Measurements from ENCODE around the gene ARL16. TPM values are rescaled to one million over a fixed set of nuclear protein-coding genes. Genes with fewer than 3 reads are reported as not detected.

The ARL16 gene
- total and polyA plus RNA-seq, 2 of the 4 experiments (the other 2 are of a cell fraction), result 51.1 to 77.9 TPM

DNA sequence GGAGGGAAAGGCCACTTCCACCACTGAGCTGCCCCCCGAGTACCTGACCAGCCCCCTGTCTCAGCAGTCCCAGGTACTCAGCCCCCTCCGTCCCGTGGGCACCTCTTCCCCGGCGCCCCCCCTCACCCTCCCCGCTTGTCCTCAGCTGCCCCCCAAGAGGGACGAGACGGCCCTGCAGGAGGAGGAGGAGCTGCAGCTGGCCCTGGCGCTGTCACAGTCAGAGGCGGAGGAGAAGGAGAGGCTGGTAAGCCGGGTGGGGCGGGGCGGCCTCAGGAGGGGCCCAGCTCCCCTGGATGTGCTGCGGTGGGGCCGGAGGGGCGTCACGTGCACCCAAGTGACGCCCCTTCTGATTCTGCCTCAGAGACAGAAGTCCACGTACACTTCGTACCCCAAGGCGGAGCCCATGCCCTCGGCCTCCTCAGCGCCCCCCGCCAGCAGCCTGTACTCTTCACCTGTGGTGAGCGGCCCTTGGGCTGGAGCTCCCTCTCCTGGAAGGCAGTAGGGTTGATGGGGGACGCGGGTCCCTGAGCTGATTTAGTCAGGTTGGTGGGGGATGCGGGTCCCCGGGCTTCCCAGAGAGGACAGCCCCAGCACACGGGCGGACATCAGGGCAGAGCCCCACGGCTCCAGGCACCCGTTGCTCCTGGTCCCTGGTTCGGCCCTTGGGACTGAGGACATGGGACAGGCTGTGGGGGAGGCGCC is 10.1 kb upstream of the ARL16 start:
- DNase-seq, result no peak
- peaks cover 79% of the 10 kb centered on the region for H4K20me1 ChIP-seq (ENCODE audit: insufficient read depth, low read length)
- in situ Hi-C loops (cut with MboI; ENCODE audit: low sequenced_read_pairs), result no loop called here
- BruUV-seq (replicated peaks), result no TSS peak
- no peak overlapping the region for H2AK5ac ChIP-seq (ENCODE audit: low read depth, low read length)
- H3K56ac ChIP-seq (ENCODE audit: extremely low read depth, insufficient read depth, low read length), result no peak overlapping the region
- dilution Hi-C loops (cut with HindIII; ENCODE audit: low sequenced_read_pairs, unreplicated experiment), result no loop called here
- no peak overlapping the region for H3K4ac ChIP-seq (ENCODE audit: low read depth, low read length)
- no peak overlapping the region for H2BK20ac ChIP-seq (ENCODE audit: low read depth, low read length)
- no peak for ATAC-seq (ENCODE audit: low read depth)
- no peak overlapping the region for H3K4me3 ChIP-seq (ENCODE audit: insufficient read depth, low read depth, low read length)
- no peak overlapping the region for H2BK15ac ChIP-seq (ENCODE audit: low read depth, low read length)
- H4K91ac ChIP-seq (ENCODE audit: insufficient read depth, low read depth, low read length), result no peak overlapping the region
- H3K9me1 ChIP-seq (ENCODE audit: insufficient read depth, low read length), result no peaks in the 10 kb centered on the region
- no peaks in the 10 kb centered on the region for H3K27me3 ChIP-seq (ENCODE audit: control insufficient read depth, insufficient read depth, low read length)
- no peak for TF ChIP-seq RFX5 (IDR thresholded peaks at IDR 0.05; ENCODE audit: low read depth, low read length)
- TF ChIP-seq CEBPB (IDR thresholded peaks at IDR 0.05; ENCODE audit: low read depth, low read length), result no peak
- TF ChIP-seq MXI1 (IDR thresholded peaks at IDR 0.05; ENCODE audit: borderline replicate concordance, low read depth, low read length), result no peak
- no peak for TF ChIP-seq SMC3 (IDR thresholded peaks at IDR 0.05; ENCODE audit: low read depth, low read length)
- no peak for TF ChIP-seq POLR2A (IDR thresholded peaks at IDR 0.05; ENCODE audit: low read depth, low read length)
- peaks cover 10 to 51% of the 10 kb centered on the region in 2 experiments for H3K79me1 ChIP-seq (ENCODE audit: low read depth in 1 of 2, low read length in 2 of 2)
- ChIA-PET CTCF (no interaction called here), POLR2A (ENCODE audit: unreplicated experiment) (no interaction called here)
- no peak overlapping the region for H2BK120ac ChIP-seq (ENCODE audit: low read depth, low read length)
- H3K27ac ChIP-seq (ENCODE audit: insufficient read depth, low read length), result no peak overlapping the region
- no peak overlapping the region for H3K9ac ChIP-seq (ENCODE audit: low read depth, low read length)
- H4K8ac ChIP-seq (ENCODE audit: low read depth in 2 of 2, low read length in 2 of 2), result no peak overlapping the region
- H2AK9ac ChIP-seq (replicated peaks; ENCODE audit: low read depth, low read length, poor library complexity), result no peak overlapping the region
- H3K14ac ChIP-seq (replicated peaks; ENCODE audit: low read depth, low read length), result no peak overlapping the region
- H3K36me3 ChIP-seq (ENCODE audit: control insufficient read depth, insufficient read depth, low read length), result peaks cover 95% of the 10 kb centered on the region
- no peak overlapping the region for H4K5ac ChIP-seq (ENCODE audit: low read depth, low read length)
- H3K18ac ChIP-seq (ENCODE audit: low read depth, low read length), result no peak overlapping the region
- H3K4me2 ChIP-seq (ENCODE audit: low read depth, low read length), result no peak overlapping the region
- H2AFZ ChIP-seq (replicated peaks; ENCODE audit: low read length, poor library complexity), result no peak overlapping the region
- intact Hi-C loops (cut with micrococcal nuclease), result no loop called here
- H3K9me3 ChIP-seq (ENCODE audit: control insufficient read depth, insufficient read depth, low read length), result no peaks in the 10 kb centered on the region
- no peaks in the 10 kb centered on the region for H3K4me1 ChIP-seq (ENCODE audit: control insufficient read depth, insufficient read depth, low read length)
- WGBS, 2 experiments (ENCODE audit: extremely low coverage in 2 of 2, insufficient read length in 1 of 2), result 95% methylated on average over 11 of the region's 35 CpGs; no CpG with 5 or more reads in 1 of the 2 experiments
- H3K23ac ChIP-seq (ENCODE audit: low read depth, low read length), result no peak overlapping the region
- no peak overlapping the region for H2BK5ac ChIP-seq (ENCODE audit: low read depth, low read length, poor library complexity, severe bottlenecking)

All from IMR-90 (cell line).